ENCODE measurements around the gene RHO. TPM values are rescaled to one million over a fixed set of nuclear protein-coding genes. Genes with fewer than 3 reads are reported as not detected.
A peak's percentile ranks its signal among the peaks of the same experiment; 100 is the strongest.

The RHO gene
- total RNA-seq, 1 experiment from 2014 or later = not detected

DNA sequence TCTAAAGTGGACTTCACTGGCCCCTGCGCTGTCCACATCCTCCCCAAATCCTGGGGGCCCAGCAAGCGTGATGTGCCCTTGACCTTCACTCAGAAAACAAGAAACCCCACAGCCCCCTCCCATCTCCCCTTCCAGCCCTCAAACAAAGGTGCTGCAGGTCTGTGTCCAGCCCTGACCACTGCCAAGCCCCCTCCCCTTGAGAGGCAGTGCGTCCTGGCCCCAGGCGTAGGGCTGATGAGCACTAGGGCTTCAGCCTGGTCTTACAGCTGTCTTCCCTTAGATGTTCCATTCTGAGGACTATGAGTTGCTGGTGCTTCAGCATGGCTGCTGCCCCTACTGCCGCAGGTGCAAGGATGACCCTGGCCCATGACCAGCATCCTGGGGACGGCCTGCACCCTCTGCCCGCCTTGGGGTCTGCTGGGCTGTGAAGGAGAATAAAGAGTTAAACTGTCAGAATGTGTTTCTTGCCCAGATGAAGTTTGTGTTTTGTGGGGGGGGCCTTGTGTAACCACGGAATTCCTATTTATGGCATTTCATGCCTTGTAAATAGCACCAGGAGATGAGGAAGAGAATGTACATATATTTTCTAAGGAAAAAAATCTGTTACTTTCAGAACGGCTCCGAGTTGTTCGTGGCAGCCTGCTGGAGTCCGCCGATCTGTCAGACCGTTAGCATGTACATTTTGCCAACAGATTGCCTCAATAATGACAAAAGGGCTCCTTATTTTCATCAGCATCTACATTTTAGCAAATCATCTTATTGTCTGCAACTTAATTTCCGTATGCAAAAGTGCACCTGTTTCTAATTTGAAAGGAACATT, 8.3 kb upstream of the RHO start:
- DNase-seq (ENCODE audit: low read depth) = no peak

GRCh38 chr3:129520960-129521359, 7.5 kb upstream of the RHO start:
- no peak for DNase-seq (ENCODE audit: low read depth)

DNA sequence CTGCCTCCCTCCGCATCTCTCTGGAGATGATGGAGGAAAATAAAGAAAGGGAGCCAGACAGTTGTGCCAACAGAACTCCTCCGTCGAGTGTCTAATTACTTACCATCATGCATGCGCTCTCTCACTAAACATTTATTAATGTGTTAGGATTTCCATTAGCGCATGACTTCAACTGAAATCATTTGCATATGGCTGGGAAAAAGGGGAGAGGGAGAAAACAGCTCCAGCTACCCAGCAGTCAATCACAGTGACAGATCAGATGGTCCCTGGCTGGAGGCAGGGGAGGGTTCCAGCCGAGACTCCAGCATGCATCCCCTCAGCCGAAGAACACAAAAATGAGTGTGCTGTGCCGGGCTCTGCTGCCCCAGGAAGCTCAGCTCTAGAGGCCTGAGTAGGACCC, 6.8 kb upstream of the RHO start:
- DNase-seq (ENCODE audit: low read depth) = no peak

- no peak for DNase-seq (ENCODE audit: low read depth)
These were observed 5.5 kb upstream of the RHO start for GRCh38 chr3:129522953-129523352.

DNA sequence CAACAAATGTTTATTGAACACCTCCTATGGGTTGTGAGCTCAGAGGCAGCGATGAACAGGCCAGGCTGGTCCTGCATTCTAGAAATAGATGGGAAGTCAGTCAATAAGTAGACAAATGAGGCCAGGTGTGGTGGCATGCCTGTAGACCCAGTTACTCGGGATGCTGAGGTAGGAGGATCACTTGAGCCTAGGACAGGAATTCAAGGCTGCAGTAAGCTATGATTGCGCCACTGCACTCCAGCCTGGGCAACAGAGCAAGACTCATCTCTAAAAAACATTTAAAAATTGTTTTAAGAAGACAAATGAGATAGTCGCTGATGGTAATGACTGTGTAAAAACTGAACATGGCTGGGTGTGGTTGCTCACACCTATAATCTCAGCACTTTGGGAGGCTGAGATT, 4.4 kb upstream of the RHO start:
- no peak for DNase-seq (ENCODE audit: low read depth)

DNA sequence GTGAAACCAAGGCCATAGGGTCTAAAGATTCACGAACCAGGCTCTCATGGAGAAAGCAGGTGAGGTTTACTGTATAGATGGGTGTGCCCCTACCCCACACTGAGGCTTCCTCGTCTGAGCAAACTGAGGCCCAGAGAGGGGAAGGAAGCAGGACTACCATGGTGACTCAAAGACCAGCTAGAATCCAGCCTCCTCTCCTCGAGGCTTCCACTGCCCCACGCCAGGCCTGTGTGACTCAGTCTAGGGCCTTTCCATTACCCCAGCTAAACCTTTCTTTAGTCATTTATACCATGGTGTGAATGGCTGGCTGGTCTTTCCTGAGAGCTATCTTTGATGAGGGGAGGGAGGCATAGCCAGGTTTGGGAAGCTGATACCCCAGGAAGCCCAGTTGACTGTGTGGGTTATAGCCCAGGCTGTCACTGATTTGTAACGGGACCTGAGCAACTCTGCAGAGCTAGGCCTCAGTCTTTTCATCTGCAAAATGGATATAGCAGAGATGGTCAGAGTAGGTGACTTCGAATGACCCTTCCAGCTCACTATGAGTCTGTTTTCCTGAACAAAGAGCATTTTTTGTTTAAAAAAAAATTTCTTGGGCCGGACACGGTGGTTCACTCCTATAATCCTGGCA, 3.0 kb upstream of the RHO start:
- peak; percentile 40 for DNase-seq (ENCODE audit: low read depth)

DNA sequence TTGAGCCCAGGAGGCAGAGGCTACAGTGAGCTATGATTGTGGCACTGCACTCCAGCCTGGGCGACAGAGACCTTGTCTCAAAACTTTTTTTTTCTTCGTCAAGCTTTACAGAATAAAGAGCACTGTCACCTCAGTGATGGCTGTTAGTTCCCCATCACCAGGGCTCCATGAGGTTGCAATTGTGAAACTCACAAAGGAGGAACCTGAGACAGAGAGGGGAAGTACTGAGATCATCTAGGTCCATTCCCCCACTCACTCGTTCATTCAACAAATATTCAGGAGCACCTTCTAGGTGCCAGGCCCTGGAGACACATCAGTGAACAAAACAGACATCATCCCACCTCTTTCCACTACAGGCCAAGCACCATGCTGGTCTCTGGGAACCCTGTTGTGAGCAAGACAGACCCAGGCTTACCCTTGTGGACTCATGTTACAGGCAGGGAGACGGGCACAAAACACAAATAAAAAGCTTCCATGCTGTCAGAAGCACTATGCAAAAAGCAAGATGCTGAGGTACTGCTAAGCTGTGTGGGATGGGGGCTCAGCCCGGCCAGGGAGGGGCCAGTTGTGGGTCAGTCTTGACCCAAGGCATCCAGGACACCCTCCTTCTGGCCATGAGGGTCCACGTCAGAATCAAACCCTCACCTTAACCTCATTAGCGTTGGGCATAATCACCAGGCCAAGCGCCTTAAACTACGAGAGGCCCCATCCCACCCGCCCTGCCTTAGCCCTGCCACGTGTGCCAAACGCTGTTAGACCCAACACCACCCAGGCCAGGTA, 2.1 kb upstream of the RHO start:
- no peak for DNase-seq (ENCODE audit: low read depth)

DNA sequence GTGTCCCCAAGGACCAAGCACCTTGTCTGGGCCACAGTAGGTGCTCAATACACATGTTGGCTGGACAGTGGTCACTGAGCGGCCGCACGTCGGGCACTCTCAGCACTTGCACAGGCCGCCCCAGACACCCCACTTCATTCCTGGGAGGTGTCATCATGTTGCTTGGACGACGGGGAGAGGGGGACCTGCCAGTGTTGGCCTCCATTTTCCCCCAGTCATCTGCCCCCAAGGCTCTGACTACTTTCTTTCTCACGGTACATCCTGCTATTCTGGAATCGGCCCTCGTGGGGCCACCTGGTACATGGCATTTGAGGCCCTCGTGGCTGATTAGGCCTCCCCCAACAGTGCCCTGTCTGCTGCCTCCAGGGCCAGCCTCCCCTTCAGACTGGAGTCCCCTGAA, 1.2 kb upstream of the RHO start:
- DNase-seq (ENCODE audit: low read depth) = no peak

DNA sequence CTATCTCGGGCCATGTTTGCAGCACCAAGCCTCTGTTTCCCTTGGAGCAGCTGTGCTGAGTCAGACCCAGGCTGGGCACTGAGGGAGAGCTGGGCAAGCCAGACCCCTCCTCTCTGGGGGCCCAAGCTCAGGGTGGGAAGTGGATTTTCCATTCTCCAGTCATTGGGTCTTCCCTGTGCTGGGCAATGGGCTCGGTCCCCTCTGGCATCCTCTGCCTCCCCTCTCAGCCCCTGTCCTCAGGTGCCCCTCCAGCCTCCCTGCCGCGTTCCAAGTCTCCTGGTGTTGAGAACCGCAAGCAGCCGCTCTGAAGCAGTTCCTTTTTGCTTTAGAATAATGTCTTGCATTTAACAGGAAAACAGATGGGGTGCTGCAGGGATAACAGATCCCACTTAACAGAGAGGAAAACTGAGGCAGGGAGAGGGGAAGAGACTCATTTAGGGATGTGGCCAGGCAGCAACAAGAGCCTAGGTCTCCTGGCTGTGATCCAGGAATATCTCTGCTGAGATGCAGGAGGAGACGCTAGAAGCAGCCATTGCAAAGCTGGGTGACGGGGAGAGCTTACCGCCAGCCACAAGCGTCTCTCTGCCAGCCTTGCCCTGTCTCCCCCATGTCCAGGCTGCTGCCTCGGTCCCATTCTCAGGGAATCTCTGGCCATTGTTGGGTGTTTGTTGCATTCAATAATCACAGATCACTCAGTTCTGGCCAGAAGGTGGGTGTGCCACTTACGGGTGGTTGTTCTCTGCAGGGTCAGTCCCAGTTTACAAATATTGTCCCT, 1.2 kb downstream of the RHO start:
- no peak for DNase-seq (ENCODE audit: low read depth)

- DNase-seq (ENCODE audit: low read depth) = no peak
These were observed 1.9 kb downstream of the RHO start for GRCh38 chr3:129530251-129530791.

DNA sequence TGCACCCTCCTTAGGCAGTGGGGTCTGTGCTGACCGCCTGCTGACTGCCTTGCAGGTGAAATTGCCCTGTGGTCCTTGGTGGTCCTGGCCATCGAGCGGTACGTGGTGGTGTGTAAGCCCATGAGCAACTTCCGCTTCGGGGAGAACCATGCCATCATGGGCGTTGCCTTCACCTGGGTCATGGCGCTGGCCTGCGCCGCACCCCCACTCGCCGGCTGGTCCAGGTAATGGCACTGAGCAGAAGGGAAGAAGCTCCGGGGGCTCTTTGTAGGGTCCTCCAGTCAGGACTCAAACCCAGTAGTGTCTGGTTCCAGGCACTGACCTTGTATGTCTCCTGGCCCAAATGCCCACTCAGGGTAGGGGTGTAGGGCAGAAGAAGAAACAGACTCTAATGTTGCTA, 2.4 kb downstream of the RHO start:
- no peak for DNase-seq (ENCODE audit: low read depth)

DNA sequence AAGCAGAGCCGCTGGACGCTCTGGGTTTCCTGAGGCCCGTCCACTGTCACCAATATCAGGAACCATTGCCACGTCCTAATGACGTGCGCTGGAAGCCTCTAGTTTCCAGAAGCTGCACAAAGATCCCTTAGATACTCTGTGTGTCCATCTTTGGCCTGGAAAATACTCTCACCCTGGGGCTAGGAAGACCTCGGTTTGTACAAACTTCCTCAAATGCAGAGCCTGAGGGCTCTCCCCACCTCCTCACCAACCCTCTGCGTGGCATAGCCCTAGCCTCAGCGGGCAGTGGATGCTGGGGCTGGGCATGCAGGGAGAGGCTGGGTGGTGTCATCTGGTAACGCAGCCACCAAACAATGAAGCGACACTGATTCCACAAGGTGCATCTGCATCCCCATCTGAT, 3.3 kb downstream of the RHO start:
- DNase-seq (ENCODE audit: low read depth) = no peak

- DNase-seq (ENCODE audit: low read depth) = no peak
These were observed 3.8 kb downstream of the RHO start for GRCh38 chr3:129532261-129532660.

DNA sequence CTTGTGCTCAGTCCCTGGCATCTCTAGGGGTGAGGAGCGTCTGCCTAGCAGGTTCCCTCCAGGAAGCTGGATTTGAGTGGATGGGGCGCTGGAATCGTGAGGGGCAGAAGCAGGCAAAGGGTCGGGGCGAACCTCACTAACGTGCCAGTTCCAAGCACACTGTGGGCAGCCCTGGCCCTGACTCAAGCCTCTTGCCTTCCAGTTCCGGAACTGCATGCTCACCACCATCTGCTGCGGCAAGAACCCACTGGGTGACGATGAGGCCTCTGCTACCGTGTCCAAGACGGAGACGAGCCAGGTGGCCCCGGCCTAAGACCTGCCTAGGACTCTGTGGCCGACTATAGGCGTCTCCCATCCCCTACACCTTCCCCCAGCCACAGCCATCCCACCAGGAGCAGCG, 5.0 kb downstream of the RHO start:
- no peak for DNase-seq (ENCODE audit: low read depth)

GRCh38 chr3:129534428-129535027, 6.1 kb downstream of the RHO start:
- peak; percentile 48 for DNase-seq (ENCODE audit: low read depth)

- DNase-seq (ENCODE audit: low read depth) = no peak
These were observed 6.6 kb downstream of the RHO start for GRCh38 chr3:129535075-129535474.

DNA sequence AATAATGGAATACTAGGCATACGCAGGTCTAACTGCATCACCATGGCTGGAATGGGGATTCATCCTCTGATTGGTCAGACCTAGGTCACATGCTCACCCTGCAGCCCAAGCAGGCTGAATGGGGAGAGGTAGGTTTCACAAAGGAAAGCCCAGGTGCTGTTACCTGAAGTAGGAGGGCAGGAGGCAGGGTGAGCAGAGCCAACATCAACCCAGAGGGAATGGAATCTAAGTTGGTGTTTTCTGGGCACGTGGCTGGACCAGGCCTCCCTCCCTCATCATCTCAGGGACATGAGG, 7.9 kb downstream of the RHO start:
- DNase-seq (ENCODE audit: low read depth) = no peak

- DNase-seq (ENCODE audit: low read depth) = no peak
These were observed 8.4 kb downstream of the RHO start for GRCh38 chr3:129536804-129537203.

- DNase-seq (ENCODE audit: low read depth) = no peak
These were observed 10.8 kb downstream of the RHO start for GRCh38 chr3:129539206-129539605.

DNA sequence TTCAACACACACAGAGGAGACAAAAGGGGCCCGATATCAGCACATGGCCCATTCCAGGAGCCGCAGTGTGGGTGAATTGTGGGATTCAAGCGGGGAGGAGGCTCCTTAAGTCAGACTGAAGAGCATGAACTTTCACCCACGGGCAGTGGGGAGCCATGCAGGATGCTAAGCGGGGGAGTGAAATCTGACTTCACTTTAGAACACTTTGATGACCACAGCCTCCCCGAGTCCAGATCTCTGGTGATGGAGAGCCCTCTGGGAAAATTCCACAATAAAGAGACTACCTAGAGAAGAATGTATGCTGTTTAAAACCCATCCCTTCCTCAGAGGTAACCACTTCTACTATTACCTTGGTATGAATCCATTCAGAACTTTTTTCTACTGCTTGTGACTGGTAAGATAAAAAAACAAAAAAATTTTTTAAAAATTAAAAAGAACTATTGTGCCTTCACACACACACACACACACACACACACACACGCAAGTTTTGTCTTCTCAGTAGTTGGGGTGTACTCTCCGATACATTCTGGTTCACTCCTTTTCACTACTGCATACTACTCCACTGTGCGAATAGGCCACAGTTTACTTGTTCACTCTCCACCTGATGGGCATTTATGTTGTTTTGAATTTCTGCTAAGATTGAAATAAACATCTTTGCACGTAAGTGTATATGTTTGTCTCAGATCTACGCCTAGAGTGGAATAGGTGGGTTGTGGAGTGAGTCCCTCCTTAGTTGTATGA, 12.5 kb downstream of the RHO start:
- DNase-seq (ENCODE audit: low read depth) = no peak

GRCh38 chr3:129542747-129543146, 14.3 kb downstream of the RHO start:
- DNase-seq (ENCODE audit: low read depth) = no peak

Measured in Daoy (cell line).